TTC549 (cell line): ENCODE data around the gene OR52E1.
"Not testable (repeated sequence)": the region's sequence is repeated elsewhere in the genome, so short reads cannot be mapped to it uniquely, and the experiment has no call there.

Experiments used
- FAIRE-seq: peaks from 2 replicates; lab custom pipeline; 2012; peaks lifted over from hg19 to GRCh38; lab: Jason Lieb, UNC

The OR52E1 gene

GRCh38 chr11:5069272-5069671, at the start of gene OR52E1:
Gene OR52E1 (plus strand): TSS chr11:5069572.
- FAIRE-seq = no peak

- FAIRE-seq = no peak
Observed at GRCh38 chr11:5021996-5022395, 47.4 kb upstream of the OR52E1 start.

GRCh38 chr11:5036669-5037068, 32.7 kb upstream of the OR52E1 start:
- FAIRE-seq = no peak

DNA sequence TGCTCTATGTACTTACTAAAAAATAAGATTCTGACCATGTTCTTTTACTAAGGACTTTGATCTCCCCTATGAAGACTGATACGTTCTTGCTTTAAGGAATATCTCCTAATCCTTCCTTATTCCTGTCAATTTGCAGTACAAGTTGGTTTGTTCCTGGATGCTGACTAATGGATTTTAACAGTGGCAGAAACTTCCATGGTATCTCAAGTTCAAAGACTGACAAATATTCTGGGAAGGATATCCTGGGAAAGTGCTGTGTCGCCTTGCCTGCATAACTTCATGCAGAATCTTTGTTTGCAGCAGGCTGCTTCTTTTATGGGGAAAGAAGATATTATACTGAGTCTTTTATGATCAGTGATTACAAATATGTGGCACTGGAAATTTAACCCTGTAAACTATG, 31.4 kb upstream of the OR52E1 start:
- no peak for FAIRE-seq

DNA sequence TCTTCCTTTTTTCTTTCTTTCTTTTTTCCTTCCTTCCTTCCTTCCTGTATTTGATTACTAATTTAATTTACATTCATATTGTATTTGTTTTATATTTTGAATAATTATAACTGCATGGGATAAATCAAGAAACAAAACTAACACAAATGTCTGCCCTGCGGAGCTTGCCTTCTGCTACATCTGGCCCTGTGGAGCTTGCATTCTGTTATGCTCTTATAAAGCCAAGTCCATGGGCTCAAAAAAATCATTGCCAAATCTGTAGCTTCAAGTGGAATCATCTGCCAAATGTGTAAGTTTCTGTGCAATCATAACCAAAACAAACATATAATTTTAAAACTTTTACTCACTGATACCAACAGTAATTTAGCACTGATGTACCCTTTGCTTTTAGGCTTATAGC, 31.0 kb upstream of the OR52E1 start:
- FAIRE-seq = no peak

- FAIRE-seq = no peak
Observed at GRCh38 chr11:5040876-5041275, 28.5 kb upstream of the OR52E1 start.

GRCh38 chr11:5042091-5042490, 27.3 kb upstream of the OR52E1 start:
- FAIRE-seq = no peak

DNA sequence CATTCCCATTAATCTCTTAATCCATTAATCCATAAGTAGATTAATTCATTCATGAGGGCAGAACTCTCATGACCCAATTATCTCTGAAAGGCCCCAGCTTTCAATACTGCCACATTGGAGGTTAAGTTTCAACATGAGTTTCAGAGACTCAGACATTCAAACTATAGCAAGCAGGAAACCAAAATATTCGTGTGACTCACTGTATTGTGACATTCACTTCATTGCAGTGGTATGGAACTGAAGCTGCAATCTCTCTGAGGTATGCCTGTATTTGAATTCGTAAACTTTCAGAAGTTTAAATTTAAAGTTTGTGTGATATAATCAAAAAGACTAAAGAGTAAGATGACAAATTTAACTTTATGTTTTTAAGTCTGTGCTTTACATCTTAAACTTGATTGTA, 26.0 kb upstream of the OR52E1 start:
- no peak for FAIRE-seq

DNA sequence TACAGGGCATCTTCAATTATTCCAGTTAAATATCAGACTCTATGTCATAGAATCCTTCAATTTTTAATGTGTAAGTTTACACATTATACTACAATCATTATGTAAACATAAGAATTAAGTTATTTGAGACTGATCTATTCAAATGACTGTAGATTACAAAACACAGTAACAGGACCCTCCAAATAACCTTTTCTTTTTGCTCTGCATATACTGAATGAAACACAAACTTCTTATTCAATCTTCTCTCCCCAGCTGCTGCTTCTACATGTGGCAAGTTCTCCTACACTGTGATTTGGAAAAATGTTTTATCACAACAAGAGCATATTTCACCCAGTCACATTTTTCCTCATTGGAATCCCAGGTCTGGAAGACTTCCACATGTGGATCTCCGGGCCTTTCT, 23.1 kb upstream of the OR52E1 start, which contains the start of gene OR52J3:
Gene OR52J3, plus strand, starts transcription at position 301 of the 400 bp plus-strand sequence. Its CDS starts 0 bp downstream, at position 301.
- FAIRE-seq = no peak

DNA sequence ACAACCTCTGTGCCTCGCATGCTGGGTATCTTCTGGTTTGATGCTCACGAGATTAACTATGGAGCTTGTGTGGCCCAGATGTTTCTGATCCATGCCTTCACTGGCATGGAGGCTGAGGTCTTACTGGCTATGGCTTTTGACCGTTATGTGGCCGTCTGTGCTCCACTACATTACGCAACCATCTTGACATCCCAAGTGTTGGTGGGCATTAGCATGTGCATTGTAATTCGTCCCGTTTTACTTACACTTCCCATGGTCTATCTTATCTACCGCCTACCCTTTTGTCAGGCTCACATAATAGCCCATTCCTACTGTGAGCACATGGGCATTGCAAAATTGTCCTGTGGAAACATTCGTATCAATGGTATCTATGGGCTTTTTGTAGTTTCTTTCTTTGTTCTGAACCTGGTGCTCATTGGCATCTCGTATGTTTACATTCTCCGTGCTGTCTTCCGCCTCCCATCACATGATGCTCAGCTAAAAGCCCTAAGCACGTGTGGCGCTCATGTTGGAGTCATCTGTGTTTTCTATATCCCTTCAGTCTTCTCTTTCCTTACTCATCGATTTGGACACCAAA, 22.5 kb upstream of the OR52E1 start:
- no peak for FAIRE-seq

DNA sequence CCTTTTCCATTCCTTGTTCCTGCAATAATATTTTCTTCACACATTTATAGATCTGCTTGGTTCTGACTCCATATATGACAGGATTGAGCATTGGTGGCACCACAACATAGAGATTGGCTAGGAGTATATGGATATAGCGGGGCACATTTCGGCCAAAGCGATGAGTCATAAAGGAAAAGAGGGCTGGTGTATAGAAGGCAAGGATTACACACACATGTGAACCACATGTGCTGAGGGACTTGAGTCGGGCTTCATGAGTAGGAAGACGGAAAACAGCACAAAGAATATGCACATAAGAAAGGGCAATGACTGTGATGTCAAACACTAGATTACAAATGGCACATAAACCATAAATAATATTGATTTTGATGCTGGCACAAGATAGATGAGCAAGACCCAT, 10.7 kb upstream of the OR52E1 start:
- FAIRE-seq = not testable (repeated sequence)

DNA sequence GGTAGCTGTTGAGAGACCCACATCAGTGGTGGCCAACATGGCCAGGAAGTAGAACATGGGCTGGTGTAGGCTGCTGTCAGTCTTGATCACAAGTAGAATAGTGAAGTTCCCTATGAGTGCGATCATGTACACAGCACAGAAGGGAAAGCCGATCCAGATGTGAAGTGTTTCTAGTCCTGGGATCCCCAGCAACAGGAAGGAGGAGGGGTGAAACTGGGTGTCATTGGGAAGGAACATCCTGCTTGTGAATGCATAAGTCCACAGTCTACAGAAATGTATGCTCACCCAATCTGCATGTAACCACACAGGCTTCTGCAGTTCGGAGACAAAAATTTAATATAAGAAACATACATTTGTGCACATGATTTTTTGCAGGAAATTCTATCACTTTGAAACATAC, 10.0 kb upstream of the OR52E1 start, which contains the start of gene OR52E2:
Gene OR52E2, minus strand, starts transcription at position 237 of the 400 bp plus-strand sequence. Its CDS starts 0 bp downstream, at position 237.
- FAIRE-seq = no peak

DNA sequence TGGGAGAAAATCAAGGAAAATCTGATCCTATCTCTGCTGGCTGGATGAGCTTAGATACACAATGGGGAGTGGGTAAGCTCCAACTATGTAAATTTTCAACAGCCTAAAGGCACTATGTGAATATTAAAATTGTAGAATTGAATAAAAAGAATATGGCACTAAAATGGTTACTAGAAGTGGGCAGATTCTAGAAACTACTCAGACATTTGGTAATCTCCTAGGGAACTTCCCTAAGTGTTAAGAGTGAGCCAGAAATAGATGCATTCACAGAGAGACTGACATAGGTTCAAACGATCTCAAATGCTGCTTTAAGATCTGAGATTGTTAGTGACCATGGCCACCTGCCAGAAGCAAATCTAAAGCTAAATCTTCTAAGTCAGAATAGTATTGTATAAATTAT, 4.3 kb upstream of the OR52E1 start:
- no peak for FAIRE-seq

- FAIRE-seq = no peak
Observed at GRCh38 chr11:5071799-5072198, 2.4 kb downstream of the OR52E1 start.

DNA sequence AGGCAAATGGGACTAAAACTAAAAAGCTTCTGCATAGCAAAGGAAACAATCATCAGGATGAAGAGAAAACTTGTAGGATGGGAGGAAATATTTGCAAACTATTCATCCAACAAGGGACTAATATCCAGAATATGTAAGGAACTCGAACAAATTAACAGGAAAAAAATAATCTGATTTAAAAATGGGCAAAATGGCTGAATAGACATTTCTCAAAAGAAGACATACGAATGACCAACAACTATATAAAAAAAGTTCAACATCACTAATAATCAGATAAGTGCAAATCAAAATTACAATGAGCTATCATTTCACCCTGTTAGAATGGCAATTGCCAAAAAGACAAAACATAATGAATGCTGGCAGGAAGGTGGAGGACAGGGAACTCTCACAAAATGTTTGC, 12.0 kb downstream of the OR52E1 start:
- FAIRE-seq = no peak

DNA sequence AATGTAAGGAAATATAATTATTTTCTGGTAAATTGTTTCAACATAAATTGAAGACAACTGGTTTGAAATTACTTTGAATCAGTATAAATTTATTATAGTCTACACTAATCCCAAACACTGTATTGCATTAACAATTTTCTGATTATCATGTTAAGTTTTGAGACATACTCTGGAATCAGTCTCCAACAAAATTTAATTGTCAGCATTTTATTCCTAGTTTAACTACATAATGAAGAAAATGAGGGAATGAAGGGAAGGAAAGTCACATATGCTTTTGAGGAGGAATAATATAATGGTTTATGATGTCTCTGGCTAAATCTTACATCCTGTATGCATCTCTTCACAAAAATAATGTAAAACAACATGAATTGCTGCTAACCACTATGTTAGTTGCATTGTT, 14.2 kb downstream of the OR52E1 start:
- FAIRE-seq = no peak

DNA sequence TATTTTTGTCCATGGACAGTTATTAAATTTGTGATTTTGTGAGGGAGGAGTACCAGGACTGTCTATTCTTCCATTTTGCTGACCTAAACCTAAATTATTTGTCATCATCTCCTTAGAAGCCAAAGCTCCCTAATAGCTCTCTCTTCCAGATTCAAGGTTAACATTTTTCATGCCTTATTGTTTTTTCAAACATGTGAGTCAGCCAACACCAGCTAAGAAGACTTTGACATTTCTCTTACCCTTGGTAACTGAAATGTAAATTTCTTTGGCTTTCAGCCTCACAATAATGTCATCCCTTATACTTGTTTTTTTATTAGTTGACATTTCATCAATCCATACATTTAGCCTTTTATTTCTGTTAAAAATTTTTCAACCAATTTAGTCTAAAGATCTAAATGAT, 19.2 kb downstream of the OR52E1 start:
- no peak for FAIRE-seq

- FAIRE-seq = no peak
Observed at GRCh38 chr11:5090668-5091067, 21.3 kb downstream of the OR52E1 start.

GRCh38 chr11:5092821-5093585, 23.6 kb downstream of the OR52E1 start:
- FAIRE-seq = no peak

DNA sequence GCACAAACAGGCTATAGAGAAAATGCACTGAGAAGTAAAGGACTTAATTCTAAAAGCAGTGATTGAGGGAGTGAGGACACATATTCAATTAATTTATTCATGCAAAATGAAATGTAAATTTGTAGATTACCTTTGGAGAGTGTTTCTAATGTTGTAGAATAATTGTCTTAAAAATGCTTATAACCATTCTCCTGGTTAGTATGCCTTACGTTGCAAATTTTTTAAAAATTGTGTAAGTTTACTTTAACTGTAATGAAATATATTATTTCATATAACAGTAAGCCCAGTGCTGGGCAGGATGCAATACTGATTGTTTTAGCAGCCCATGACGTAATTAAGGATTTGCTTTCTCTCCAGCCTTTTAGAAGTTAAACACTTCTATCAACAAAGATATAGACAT, 26.6 kb downstream of the OR52E1 start:
- no peak for FAIRE-seq

- FAIRE-seq = no peak
Observed at GRCh38 chr11:5102246-5102645, 32.9 kb downstream of the OR52E1 start.

GRCh38 chr11:5103066-5103465, 33.7 kb downstream of the OR52E1 start:
- FAIRE-seq = no peak

DNA sequence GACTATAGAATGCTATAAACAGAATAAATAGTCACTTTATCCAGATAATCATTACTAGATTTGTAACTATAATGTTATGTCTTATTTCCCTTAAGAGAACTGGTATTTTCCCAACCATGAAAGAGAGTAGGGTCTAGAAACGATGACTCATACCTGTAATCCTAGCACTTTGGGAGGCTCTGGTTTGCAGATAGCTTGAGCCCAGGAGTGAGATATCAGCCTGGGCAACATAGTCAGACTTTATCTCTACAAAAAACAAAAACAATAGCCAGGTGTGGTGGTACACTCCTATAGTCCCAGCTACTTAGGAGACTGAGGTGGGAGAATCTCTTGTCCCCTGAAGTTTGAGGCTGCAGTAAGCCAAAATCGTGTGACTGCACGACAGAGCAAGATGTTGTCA, 37.9 kb downstream of the OR52E1 start:
- FAIRE-seq = no peak

DNA sequence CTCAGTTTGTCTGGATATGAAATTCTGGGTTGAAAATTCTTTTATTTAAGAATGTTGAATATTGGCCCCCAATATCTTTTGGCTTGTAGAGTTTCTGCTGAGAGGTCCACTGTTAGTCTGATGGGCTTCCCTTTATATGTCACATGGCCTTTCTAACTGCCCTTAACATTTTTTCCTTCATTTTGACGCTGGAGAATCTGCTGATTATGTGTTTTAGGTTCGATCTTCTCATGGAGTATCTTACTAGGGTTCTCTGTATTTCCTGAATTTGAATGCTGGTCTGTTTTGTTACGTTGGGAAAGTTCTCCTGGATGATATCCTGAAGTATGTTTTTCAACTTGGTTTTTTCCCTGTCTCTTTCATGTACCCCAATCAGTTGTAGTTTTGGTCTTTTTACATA, 46.0 kb downstream of the OR52E1 start:
- no peak for FAIRE-seq
